H1 (cell line): Measurements from ENCODE around the gene NLRP8. TPM values are rescaled to one million over a fixed set of nuclear protein-coding genes. Genes with fewer than 3 reads are reported as not detected.
"Not testable (repeated sequence)": the region's sequence is repeated elsewhere in the genome, so short reads cannot be mapped to it uniquely, and the experiment has no call there.

ENCODE experiments used
- CTCF ChIA-PET: fragments of 300-600 bp; sonication (Branson Sonifier 250); formaldehyde crosslinking; loops from one replicate; lab custom pipeline; 2021; ENCODE audit not compliant: partially characterized antibody; lab: Charles Lee
- POLR2A ChIA-PET: fragments of 300-600 bp; sonication (Branson Sonifier 250); formaldehyde crosslinking; loops from one replicate; lab custom pipeline; 2021; ENCODE audit warnings: inconsistent platforms; ENCODE audit not compliant: partially characterized antibody; lab: Charles Lee
- DNase-seq, 2 experiments: peaks; one replicate each; pipeline versions ENCODE4 v3.0.0 to v3.0.0-alpha.2; 2010 to 2022; ENCODE audit warnings: low spot score in 2 of 2, low read depth in 1 of 2, mixed read lengths in 1 of 2
- FAIRE-seq: peaks from 2 replicates; lab custom pipeline; 2011; peaks lifted over from hg19 to GRCh38; lab: Jason Lieb, UNC
- H2AFZ ChIP-seq: 2 replicates; pipeline ENCODE4 v1.8.1; 2012; ENCODE audit warnings: low read length, inconsistent platforms
- H2AK5ac ChIP-seq: 2 replicates; pipeline ENCODE4 v1.6.1; 2013; ENCODE audit warnings: low read depth, low read length
- H2BK120ac ChIP-seq: replicated peaks from 2 replicates; pipeline ENCODE3; 2013; ENCODE audit warnings: low read depth, low read length, inconsistent platforms
- H2BK12ac ChIP-seq: 2 replicates; pipeline ENCODE4 v1.6.1; 2013; ENCODE audit warnings: low read depth, low read length
- H2BK15ac ChIP-seq: 2 replicates; pipeline ENCODE4 v1.6.1; 2013; ENCODE audit warnings: low read length
- H2BK20ac ChIP-seq: 2 replicates; pipeline ENCODE4 v1.6.1; 2013; ENCODE audit warnings: low read length
- H2BK5ac ChIP-seq: 2 replicates; pipeline ENCODE4 v1.6.1; 2013; ENCODE audit warnings: low read depth, low read length
- H3K14ac ChIP-seq: 2 replicates; pipeline ENCODE4 v1.6.1; 2013; ENCODE audit warnings: inconsistent platforms; ENCODE audit not compliant: insufficient read length
- H3K18ac ChIP-seq: 2 replicates; pipeline ENCODE4 v1.6.1; 2013; ENCODE audit warnings: low read length; ENCODE audit errors: extremely low read depth
- H3K23ac ChIP-seq: 2 replicates; pipeline ENCODE4 v1.6.1; 2013; ENCODE audit warnings: inconsistent platforms; ENCODE audit not compliant: insufficient read length
- H3K23me2 ChIP-seq: 2 replicates; pipeline ENCODE4 v1.6.1; 2013; ENCODE audit warnings: low read depth, low read length
- H3K27ac ChIP-seq: 2 replicates; pipeline ENCODE4 v1.6.1; 2011; ENCODE audit warnings: low read depth, low read length, inconsistent platforms
- H3K27me3 ChIP-seq, 4 experiments: replicated peaks in 1 of 4; 1 replicate in 1 of 4; 2 replicates in 3 of 4; pipeline versions ENCODE4 v1.6.1 to v1.8.1; 2011 to 2013; ENCODE audit warnings: low read length in 3 of 4, mild to moderate bottlenecking in 3 of 4, inconsistent platforms in 2 of 4, mixed read lengths in 2 of 4, moderate library complexity in 1 of 4; ENCODE audit not compliant: control insufficient read depth in 3 of 4, insufficient read depth in 3 of 4; ENCODE audit errors: extremely low read depth in 1 of 4
- H3K36me3 ChIP-seq, 4 experiments: 2 replicates each; pipeline versions ENCODE4 v1.6.1 to v1.8.1; 2011 to 2013; ENCODE audit warnings: mild to moderate bottlenecking in 4 of 4, low read length in 3 of 4, moderate library complexity in 2 of 4, control low read depth in 1 of 4, inconsistent platforms in 1 of 4; ENCODE audit not compliant: insufficient read depth in 4 of 4, control insufficient read depth in 2 of 4
- H3K4ac ChIP-seq: replicated peaks from 2 replicates; pipeline ENCODE3; 2013; ENCODE audit warnings: low read length, low read depth, mixed read lengths, inconsistent platforms; ENCODE audit not compliant: insufficient read length
- H3K4me1 ChIP-seq, 4 experiments: replicated peaks in 1 of 4; 1 replicate in 1 of 4; 2 replicates in 3 of 4; pipeline versions ENCODE4 v1.6.1 to v1.8.1; 2011 to 2013; ENCODE audit warnings: low read length in 3 of 4, inconsistent platforms in 2 of 4, mixed read lengths in 1 of 4; ENCODE audit not compliant: insufficient read depth in 4 of 4, control insufficient read depth in 3 of 4
- H3K4me2 ChIP-seq, 2 experiments: 2 replicates each; pipeline versions ENCODE4 v1.6.1 to v1.8.1; 2011 to 2013; ENCODE audit warnings: low read depth in 2 of 2, low read length in 2 of 2, control low read depth in 1 of 2, inconsistent platforms in 1 of 2, mild to moderate bottlenecking in 1 of 2; ENCODE audit not compliant: insufficient read depth in 1 of 2
- H3K4me3 ChIP-seq, 4 experiments: fragments of 200-600, 300-600 bp in 1 of 4; sonication (generic), shearing (Covaris generic), sonication (Bioruptor Twin) in 1 of 4; 2 replicates each; pipeline versions ENCODE4 v1.5.1 to v1.8.1; 2011 to 2016; ENCODE audit warnings: low read length in 4 of 4, low read depth in 3 of 4, control low read depth in 2 of 4, inconsistent platforms in 2 of 4, mild to moderate bottlenecking in 2 of 4, mixed read lengths in 1 of 4, moderate library complexity in 1 of 4; ENCODE audit not compliant: insufficient read depth in 2 of 4; ENCODE audit errors: extremely low read depth in 1 of 4
- H3K56ac ChIP-seq: replicated peaks from 2 replicates; pipeline ENCODE3; 2013; ENCODE audit warnings: low read depth, mild to moderate bottlenecking, mixed read lengths, low read length, inconsistent platforms; ENCODE audit not compliant: insufficient read length
- H3K79me1 ChIP-seq: 2 replicates; pipeline ENCODE4 v1.6.1; 2013; ENCODE audit warnings: low read depth, low read length, control low read depth
- H3K79me2 ChIP-seq, 2 experiments: 2 replicates each; pipeline versions ENCODE4 v1.6.1 to v1.8.1; 2012 to 2013; ENCODE audit warnings: low read length in 2 of 2, mild to moderate bottlenecking in 2 of 2, inconsistent platforms in 1 of 2; ENCODE audit not compliant: insufficient read depth in 2 of 2, control insufficient read depth in 1 of 2
- H3K9ac ChIP-seq, 4 experiments: replicated peaks in 1 of 4; 1 replicate in 1 of 4; 2 replicates in 3 of 4; pipeline versions ENCODE4 v1.6.1 to v1.8.1; 2011 to 2013; ENCODE audit warnings: low read depth in 3 of 4, low read length in 3 of 4, control low read depth in 2 of 4, mild to moderate bottlenecking in 2 of 4, moderate library complexity in 2 of 4, inconsistent platforms in 1 of 4; ENCODE audit errors: extremely low read depth in 1 of 4
- H3K9me3 ChIP-seq, 2 experiments: 2 replicates each; pipeline versions ENCODE4 v1.6.1 to v1.8.1; 2012 to 2013; ENCODE audit warnings: mild to moderate bottlenecking in 2 of 2, moderate library complexity in 2 of 2, control low read depth in 1 of 2, inconsistent platforms in 1 of 2, low read depth in 1 of 2, low read length in 1 of 2, mixed read lengths in 1 of 2; ENCODE audit not compliant: insufficient read depth in 2 of 2
- H4K20me1 ChIP-seq, 2 experiments: replicated peaks in 1 of 2; 2 replicates each; pipeline versions ENCODE3 to v1.8.1; 2011 to 2013; ENCODE audit warnings: inconsistent platforms in 2 of 2, low read length in 2 of 2, mild to moderate bottlenecking in 1 of 2; ENCODE audit not compliant: insufficient read depth in 2 of 2, control insufficient read depth in 1 of 2
- H4K5ac ChIP-seq: 2 replicates; pipeline ENCODE4 v1.6.1; 2013; ENCODE audit warnings: low read length, low read depth, mixed read lengths, inconsistent platforms; ENCODE audit not compliant: insufficient read length
- H4K8ac ChIP-seq: 2 replicates; pipeline ENCODE4 v1.8.0; 2013; ENCODE audit warnings: mild to moderate bottlenecking, moderate library complexity, low read length, inconsistent platforms; ENCODE audit not compliant: insufficient read depth; ENCODE audit errors: extremely low read depth
- H4K91ac ChIP-seq: replicated peaks from 2 replicates; pipeline ENCODE3; 2013; ENCODE audit warnings: low read length, mixed read lengths, inconsistent platforms; ENCODE audit not compliant: insufficient read length
- CTBP2 ChIP-seq: IDR thresholded peaks from 2 replicates; pipeline ENCODE4 v1.7.0; 2011; ENCODE audit warnings: borderline replicate concordance, mild to moderate bottlenecking, moderate library complexity, mixed read lengths, low read length; ENCODE audit not compliant: insufficient read depth, insufficient read length
- KDM4A ChIP-seq: IDR thresholded peaks from one replicate; pipeline ENCODE4 v1.7.1; 2012; ENCODE audit warnings: low read depth, mild to moderate bottlenecking, moderate library complexity, low read length, inconsistent platforms; ENCODE audit not compliant: severe bottlenecking
- MAFK ChIP-seq: IDR thresholded peaks from 2 replicates; pipeline ENCODE4 v1.6.1; 2012; ENCODE audit warnings: low read depth, mild to moderate bottlenecking, improper control_type of control experiment, low read length
- POU5F1 ChIP-seq: IDR thresholded peaks from 2 replicates; pipeline ENCODE4 v1.6.1; 2011; ENCODE audit warnings: low read depth, mild to moderate bottlenecking, low read length, moderate library complexity
- SP4 ChIP-seq: IDR thresholded peaks from 2 replicates; pipeline ENCODE4 v1.6.1; 2012; ENCODE audit warnings: low read length, inconsistent platforms
- SRF ChIP-seq: IDR thresholded peaks from 2 replicates; pipeline ENCODE4 v1.6.1; 2011; ENCODE audit warnings: mild to moderate bottlenecking, low read depth, low read length, moderate library complexity
- TAF1 ChIP-seq: IDR thresholded peaks from 2 replicates; pipeline ENCODE4 v1.6.1; 2011; ENCODE audit warnings: mild to moderate bottlenecking, low read depth, low read length
- WGBS, 2 experiments: shearing (Covaris generic) in 1 of 2; methylation state at CpG; one replicate each; pipeline versions ENCODE4 v1.1.6 to v1.1.7; 2013 to 2015; ENCODE audit warnings: low lambda C conversion rate in 2 of 2, mixed read lengths in 2 of 2, inconsistent platforms in 1 of 2, low coverage in 1 of 2, missing lambda C conversion rate in 1 of 2; ENCODE audit not compliant: insufficient replicate concordance in 2 of 2, insufficient coverage in 1 of 2, insufficient read length in 1 of 2; ENCODE audit errors: extremely low coverage in 1 of 2, missing lambda C conversion rate in 1 of 2; 5-methylcytosine and 5-hydroxymethylcytosine counted together
- polyA plus RNA-seq, 7 experiments: library from polyadenylated mRNA; depleted of rRNA in 3 of 7; stranded (reverse) in 5 of 7; unstranded in 2 of 7; fragments of >200 nt in 5 of 7; fragments of 200-250 nt in 2 of 7; gene quantifications; 1 replicate in 5 of 7; 2 replicates in 1 of 7; 4 replicates in 1 of 7; pipeline versions ENCODE4 v1.2.1 to v1.2.3, GENCODE V29; 2011 to 2013; ENCODE audit warnings: missing spikeins in 2 of 7, mixed read lengths in 2 of 7
- total RNA-seq: library from RNA; stranded (reverse); fragmentation: NEBNext Ultra II Directional; extraction: Animal tissue kit (Norgen Biotek cat#: 25700); gene quantifications from 2 replicates; pipeline ENCODE4 v1.2.1, GENCODE V29; 2021
- TF ChIP-seq, protein P1 (sequence below), 3 experiments: IDR thresholded peaks; 1 replicate in 2 of 3; 2 replicates in 1 of 3; pipeline versions ENCODE4 v1.5.1 to v1.6.1; 2011; ENCODE audit warnings: low read length in 3 of 3, mild to moderate bottlenecking in 3 of 3, inconsistent platforms in 2 of 3, low read depth in 1 of 3, moderate library complexity in 1 of 3; ENCODE audit not compliant: insufficient read depth in 1 of 3; ENCODE audit errors: control extremely low read depth in 1 of 3

Gene NLRP8
- total and polyA plus RNA-seq, 2 of the 8 experiments (the other 6 are each of a cell fraction or from before 2014, with no cell fraction given): not detected

DNA sequence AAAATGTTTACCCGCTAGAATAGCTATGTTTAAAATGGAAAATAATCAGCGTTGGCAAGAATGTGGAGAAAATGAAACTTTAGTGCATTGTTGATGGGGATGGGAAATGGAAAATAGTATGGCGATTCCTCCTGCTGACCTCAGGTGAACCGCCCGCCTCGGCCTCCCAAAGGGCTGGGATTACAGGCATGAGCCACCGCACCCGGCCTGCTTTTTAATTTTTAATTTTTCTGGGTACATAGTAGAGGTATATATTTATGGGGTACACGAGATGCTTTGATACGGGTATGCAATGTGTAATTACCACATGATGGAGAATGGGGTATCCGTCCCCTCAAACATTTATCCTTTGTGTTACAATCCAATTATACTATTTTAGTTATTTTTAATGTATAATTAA, 7.3 kb upstream of the NLRP8 start (continued):
- TF ChIP-seq, protein P1, sequence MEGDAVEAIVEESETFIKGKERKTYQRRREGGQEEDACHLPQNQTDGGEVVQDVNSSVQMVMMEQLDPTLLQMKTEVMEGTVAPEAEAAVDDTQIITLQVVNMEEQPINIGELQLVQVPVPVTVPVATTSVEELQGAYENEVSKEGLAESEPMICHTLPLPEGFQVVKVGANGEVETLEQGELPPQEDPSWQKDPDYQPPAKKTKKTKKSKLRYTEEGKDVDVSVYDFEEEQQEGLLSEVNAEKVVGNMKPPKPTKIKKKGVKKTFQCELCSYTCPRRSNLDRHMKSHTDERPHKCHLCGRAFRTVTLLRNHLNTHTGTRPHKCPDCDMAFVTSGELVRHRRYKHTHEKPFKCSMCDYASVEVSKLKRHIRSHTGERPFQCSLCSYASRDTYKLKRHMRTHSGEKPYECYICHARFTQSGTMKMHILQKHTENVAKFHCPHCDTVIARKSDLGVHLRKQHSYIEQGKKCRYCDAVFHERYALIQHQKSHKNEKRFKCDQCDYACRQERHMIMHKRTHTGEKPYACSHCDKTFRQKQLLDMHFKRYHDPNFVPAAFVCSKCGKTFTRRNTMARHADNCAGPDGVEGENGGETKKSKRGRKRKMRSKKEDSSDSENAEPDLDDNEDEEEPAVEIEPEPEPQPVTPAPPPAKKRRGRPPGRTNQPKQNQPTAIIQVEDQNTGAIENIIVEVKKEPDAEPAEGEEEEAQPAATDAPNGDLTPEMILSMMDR (IDR thresholded peaks at IDR 0.05; ENCODE audit: control extremely low read depth in 1 of 3, insufficient read depth in 1 of 3, low read depth in 1 of 3, low read length in 3 of 3): no peak
- TF ChIP-seq POU5F1: no peak
- TF ChIP-seq MAFK: no peak
- TF ChIP-seq SRF: no peak
- TF ChIP-seq TAF1: no peak
- no peak for TF ChIP-seq CTBP2
- no peak for TF ChIP-seq KDM4A
- no peak for TF ChIP-seq SP4

DNA sequence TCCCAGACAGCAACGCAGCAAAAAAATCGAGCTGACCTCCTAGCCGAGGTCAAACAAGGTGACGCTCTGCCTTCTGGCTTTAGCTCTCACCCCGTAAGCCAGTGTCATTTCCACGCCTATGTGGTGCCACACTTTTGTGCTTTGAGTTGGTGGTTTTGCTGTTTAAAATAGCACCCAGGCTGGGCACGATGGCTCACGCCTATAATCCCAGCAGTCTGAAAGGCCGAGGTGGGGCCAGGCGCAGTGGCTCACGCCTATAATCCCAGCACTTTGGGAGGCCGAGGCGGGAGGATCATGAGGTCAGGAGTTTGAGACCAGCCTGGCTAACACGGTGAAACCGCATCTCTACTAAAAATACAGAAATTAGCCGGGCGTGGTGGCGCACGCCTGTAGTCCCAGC, 2.9 kb downstream of the NLRP8 start:
- H3K4me1 ChIP-seq, POLR2A ChIA-PET, H3K36me3 ChIP-seq, H4K8ac ChIP-seq, H3K18ac ChIP-seq, H4K5ac ChIP-seq, H3K27me3 ChIP-seq, H3K4me2 ChIP-seq, H3K27ac ChIP-seq, H3K23me2 ChIP-seq, H2BK5ac ChIP-seq, H3K79me1 ChIP-seq, H3K4me3 ChIP-seq, H4K20me1 ChIP-seq, H2BK20ac ChIP-seq, H3K14ac ChIP-seq, FAIRE-seq, CTCF ChIA-PET, H3K4ac ChIP-seq, H2AK5ac ChIP-seq, H2BK120ac ChIP-seq, H3K56ac ChIP-seq, H3K79me2 ChIP-seq, H2AFZ ChIP-seq, H3K9ac ChIP-seq, H2BK15ac ChIP-seq, H4K91ac ChIP-seq, DNase-seq, H3K23ac ChIP-seq, H2BK12ac ChIP-seq: not testable (repeated sequence)
- WGBS, 2 experiments: 82% methylated on average over 18 of the region's 19 CpGs; no CpG with 5 or more reads in 1 of the 2 experiments
- H3K9me3 ChIP-seq: peaks cover 70 to 89% of the 10 kb centered on the region in 2 experiments
